Choroid plexus epithelial cell (primary cell): Measurements from ENCODE around the gene TMPRSS9.
"Not testable (repeated sequence)": the region's sequence is repeated elsewhere in the genome, so short reads cannot be mapped to it uniquely, and the experiment has no call there.

Experiments
- DNase-seq: peaks from one replicate; pipeline ENCODE4 v3.0.0-alpha.2; 2010; ENCODE audit warnings: low read depth
- H3K4me3 ChIP-seq: 2 replicates; pipeline ENCODE4 v1.5.1; 2011; ENCODE audit warnings: low read depth, mild to moderate bottlenecking, control low read depth, low read length, moderate library complexity
- TF ChIP-seq, protein P1 (sequence below): conservative IDR thresholded peaks from 2 replicates; pipeline ENCODE4 v1.5.1; 2011; ENCODE audit warnings: low read depth, mild to moderate bottlenecking, control low read depth, inconsistent platforms, low read length, moderate library complexity

TMPRSS9 gene

DNA sequence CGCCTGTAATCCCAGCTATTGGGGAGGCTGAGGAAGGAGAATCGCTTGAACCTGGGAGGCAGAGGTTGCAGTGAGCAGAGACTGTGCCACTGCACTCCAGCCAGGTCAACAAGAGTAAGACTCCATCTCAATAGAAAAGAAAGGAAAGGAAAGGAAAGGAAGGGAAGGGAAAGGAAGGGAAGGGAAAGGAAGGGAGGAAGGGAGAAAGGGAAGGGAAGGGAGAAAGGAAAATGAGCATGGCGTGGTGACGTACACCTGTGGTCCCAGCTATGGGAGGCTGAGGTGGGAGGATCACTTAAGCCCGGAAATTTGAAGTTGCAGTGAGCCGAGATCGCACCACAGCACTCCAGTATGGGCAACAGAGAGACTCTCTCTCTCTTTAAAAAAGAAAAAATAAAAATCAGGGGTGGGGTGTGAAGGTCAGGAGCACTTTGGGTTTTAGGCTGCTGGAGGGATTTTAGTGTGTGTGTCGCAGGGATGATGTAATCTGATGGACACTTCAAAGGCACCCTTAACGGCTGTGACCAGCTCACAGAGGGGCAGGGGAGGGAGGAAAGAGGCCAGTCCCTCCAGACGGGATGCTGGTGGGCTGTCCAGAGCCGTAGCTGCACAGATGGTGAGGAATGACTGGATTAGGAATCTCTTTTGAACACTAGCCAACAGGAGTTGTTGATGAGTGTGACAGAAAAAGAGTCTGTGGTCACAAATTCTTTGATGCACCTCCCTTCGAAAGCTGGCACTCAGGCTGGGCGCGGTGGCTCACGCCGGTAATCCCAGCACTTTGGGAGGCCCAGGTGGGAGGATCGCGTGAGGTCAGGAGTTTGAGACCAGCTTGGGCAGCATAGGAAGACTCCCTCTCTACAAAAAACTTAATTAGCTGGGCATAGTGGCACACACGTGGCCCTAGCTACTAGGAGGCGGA, 27.6 kb downstream of the TMPRSS9 start:
- no peak overlapping the region for H3K4me3 ChIP-seq
- TF ChIP-seq, protein P1, sequence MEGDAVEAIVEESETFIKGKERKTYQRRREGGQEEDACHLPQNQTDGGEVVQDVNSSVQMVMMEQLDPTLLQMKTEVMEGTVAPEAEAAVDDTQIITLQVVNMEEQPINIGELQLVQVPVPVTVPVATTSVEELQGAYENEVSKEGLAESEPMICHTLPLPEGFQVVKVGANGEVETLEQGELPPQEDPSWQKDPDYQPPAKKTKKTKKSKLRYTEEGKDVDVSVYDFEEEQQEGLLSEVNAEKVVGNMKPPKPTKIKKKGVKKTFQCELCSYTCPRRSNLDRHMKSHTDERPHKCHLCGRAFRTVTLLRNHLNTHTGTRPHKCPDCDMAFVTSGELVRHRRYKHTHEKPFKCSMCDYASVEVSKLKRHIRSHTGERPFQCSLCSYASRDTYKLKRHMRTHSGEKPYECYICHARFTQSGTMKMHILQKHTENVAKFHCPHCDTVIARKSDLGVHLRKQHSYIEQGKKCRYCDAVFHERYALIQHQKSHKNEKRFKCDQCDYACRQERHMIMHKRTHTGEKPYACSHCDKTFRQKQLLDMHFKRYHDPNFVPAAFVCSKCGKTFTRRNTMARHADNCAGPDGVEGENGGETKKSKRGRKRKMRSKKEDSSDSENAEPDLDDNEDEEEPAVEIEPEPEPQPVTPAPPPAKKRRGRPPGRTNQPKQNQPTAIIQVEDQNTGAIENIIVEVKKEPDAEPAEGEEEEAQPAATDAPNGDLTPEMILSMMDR, result no peak
- DNase-seq, result no peak

DNA sequence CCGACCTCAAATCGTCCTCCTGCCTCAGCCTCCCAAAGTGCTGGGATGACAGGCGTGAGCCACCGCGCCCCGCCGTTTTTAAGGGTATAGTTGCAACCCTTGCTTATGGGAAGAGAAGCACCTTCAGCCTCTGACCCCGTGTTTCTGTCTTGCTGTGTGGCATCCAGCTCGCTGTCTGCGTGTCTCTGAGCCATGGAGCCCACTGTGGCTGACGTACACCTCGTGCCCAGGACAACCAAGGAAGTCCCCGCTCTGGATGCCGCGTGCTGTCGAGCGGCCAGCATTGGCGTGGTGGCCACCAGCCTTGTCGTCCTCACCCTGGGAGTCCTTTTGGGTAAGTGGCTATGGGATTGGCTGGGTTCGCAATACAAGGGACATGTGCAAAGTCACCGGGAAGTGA, 29.5 kb downstream of the TMPRSS9 start:
- TF ChIP-seq, protein P1, result no peak
- no peak for DNase-seq
- no peak overlapping the region for H3K4me3 ChIP-seq

DNA sequence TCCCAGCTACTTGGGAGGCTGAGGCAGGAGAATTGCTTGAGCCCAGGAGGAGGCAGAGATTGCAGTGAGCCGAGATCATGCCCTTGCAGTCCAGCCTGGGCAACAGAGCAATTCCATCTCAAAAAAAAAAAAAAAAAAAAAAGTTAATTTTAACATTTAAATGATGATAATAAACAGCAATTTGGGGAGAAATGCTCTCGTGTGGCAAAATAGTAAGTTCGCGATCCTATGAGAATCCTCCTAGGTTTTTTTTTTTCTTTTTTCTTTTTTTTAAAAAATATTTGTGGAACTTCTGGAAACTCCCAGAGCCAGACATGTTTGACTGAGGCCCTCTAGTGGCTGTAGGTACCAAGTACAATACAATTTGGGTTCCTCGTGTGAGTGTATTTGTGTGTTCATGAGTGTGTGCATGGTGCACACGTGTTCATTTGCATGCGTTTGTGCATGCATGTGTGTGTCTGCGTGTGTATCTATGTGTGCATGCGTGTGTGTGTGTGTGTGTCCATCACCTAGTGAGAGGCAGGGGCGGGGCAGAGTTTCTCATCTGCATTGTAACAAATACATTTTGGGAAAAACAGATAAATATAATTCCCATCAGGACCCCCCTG, 31.2 kb downstream of the TMPRSS9 start:
- TF ChIP-seq, protein P1, result peak; percentile 83
- peak; percentile 84 for DNase-seq
- no peak overlapping the region for H3K4me3 ChIP-seq

DNA sequence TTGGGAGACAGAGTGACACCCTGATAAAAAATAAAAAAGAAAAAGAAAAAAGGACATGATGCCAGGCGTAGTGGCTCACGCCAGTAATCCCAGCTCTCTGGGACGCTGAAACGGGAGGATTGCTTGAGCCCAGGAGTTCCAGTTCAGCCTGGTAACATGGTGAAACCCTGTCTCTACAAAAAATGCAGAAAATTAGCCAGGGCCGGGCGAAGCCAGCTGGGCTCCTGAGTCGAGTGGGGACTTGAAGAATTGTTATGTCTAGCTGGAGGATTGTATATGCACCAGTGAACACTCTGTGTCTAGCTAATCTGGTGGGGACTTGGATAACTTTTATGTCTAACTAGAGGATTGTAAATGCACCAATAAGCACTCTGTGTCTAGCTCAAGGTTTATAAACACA, 32.3 kb downstream of the TMPRSS9 start:
- no peak for DNase-seq
- H3K4me3 ChIP-seq, result no peak overlapping the region
- TF ChIP-seq, protein P1, result no peak

DNA sequence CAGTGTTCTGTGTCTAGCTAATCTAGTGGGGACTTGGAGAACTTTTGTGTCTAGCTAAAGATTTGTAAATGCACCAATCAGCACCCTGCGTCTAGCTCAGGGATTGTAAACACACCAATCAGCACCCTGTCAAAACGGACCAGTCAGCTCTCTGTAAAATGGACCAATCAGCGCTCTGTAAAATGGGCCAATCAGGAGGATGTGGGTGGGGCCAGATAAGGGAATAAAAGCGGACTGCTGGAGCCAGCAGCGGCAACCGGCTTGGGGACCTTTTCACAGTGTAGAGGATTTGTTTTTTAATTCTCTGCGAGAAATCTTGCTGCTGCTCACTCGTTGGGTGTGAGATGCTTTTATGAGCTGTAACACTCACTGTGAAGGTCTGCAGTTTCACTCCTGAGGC, 32.8 kb downstream of the TMPRSS9 start:
- H3K4me3 ChIP-seq, DNase-seq: not testable (repeated sequence)

DNA sequence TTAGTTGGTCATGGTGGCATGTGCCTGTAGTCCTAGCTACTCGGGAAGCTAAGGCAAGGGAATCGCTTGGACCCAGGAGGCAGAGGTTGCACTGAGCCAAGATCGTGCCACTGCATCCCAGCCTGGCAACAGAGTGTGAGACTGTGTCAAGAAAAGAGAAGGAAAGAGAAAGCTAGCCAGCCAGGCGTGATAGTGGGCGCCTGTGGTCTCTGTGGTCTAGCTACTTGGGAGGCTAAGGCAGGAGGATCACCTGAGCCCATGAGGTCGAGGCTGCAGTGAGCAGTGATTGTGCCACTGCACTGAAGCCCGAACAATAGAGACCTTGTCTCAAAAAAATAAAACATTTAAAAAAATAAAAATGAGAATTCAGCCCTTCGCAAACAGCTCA, 34.0 kb downstream of the TMPRSS9 start:
- TF ChIP-seq, protein P1, result no peak
- H3K4me3 ChIP-seq, result no peak overlapping the region
- DNase-seq, result no peak

DNA sequence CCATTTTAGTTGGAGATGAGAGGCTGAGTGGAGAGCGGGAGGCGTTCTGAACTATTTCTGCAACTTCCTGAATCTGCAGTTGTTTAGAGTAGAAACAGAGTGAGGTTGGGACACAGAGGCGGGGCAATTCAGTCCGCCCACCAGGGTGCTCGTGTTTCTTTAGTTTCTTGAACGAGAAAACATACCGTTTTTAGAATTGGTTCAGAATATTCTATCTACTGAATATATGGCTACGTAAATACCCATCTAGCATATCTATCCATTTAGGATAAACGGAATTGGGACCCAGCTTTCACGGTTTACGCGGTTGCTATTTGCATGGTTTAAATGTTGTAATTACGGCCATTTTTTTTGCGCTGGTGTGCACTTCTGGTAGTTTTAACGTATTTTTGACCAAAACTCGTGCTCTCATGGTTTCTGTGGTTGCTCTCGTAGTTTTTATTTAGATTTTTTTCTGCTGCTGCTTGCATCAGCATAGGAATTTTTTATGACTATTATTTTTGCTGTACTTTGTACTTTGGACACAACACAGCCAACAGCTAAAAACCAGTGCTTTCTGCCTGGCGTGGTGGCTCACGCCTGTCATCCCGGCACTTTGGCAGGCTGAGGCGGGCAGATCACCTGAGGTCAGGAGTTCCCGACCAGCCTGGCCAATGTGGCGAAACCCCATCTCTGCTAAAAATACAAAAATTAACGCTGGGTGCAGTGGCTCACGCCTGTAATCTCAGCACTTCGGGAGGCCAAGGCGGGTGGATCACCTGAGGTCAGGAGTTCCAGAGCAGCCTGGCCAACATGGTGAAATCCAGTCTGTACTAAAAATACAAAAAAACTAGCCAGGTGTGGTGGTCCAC, 34.6 kb downstream of the TMPRSS9 start:
- peak; percentile 35 for DNase-seq
- TF ChIP-seq, protein P1, result no peak
- H3K4me3 ChIP-seq, result no peak overlapping the region

DNA sequence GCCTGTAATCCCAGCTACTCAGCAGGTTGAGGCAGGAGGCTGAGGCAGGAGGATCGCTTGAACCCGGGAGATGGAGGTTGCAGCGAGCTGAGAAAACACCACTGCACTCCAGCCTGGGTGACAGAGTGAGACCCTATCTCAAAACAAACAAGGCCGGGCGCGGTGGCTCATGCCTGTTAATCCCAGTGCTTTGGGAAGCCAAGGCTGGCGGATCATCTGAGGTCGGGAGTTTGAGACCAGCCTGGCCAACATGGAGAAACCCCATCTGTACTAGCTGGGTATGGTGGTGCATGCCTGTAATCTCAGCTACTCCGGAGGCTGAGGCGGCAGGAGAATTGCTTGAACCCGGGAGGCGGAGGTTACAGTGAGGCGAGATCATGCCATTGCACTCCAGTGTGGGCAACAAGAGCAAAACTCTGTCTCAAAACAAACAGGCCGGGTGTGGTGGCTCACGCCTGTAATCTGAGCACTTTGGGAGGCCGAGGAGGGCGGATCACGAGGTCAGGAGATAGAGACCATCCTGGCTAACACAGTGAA, 35.3 kb downstream of the TMPRSS9 start:
- not testable (repeated sequence) for DNase-seq, H3K4me3 ChIP-seq

DNA sequence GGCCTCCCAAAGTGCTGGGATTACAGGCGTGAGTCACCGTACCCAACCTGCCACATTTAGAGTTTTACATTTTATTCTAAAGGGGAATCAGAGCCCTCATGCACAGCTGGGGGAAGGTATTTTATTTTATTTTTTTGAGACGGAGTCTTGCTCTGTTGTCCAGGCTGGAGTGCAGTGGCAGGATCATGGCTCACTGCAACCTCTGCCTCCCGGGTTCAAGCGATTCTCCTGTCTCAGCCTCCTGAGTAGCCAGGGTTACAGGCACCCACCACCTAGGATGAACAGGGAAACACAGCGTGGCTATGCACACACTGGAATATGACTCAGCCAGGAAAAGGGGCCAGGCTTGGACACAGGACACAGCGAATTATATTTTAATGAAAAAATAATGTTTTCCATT, 37.1 kb downstream of the TMPRSS9 start:
- H3K4me3 ChIP-seq, DNase-seq: not testable (repeated sequence)
